Inflammatory macrophage (primary cell): ENCODE measurements around the gene GSTM3.
"Not testable (repeated sequence)": the region's sequence is repeated elsewhere in the genome, so short reads cannot be mapped to it uniquely, and the experiment has no call there.

ENCODE experiments used
- DNase-seq, 2 donors: peaks; one replicate each; pipeline ENCODE4 v3.0.0-alpha.2; 2020 to 2022

The GSTM3 gene

DNA sequence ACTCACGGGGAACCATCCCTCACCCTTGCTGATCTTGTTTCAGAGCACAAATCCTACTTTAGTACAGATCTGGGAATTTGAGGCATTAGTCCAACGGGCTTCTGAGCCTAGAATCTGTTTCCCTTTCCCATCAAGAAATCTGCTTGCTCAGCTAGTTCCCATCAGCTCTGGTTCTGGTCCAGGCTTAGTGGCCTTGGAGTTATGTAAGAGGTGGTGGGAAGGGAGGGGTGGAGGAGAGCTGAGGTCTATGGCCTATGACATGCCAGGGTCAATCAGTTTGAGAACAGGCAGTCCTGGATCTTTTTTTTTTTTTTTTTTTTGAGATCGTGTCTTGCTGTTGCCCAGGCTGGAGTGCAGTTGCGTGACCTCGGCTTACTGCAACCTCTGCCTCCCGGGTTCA, 49.1 kb downstream of the GSTM3 start:
- peak in 1 of 2 donors; percentile 22 for DNase-seq

DNA sequence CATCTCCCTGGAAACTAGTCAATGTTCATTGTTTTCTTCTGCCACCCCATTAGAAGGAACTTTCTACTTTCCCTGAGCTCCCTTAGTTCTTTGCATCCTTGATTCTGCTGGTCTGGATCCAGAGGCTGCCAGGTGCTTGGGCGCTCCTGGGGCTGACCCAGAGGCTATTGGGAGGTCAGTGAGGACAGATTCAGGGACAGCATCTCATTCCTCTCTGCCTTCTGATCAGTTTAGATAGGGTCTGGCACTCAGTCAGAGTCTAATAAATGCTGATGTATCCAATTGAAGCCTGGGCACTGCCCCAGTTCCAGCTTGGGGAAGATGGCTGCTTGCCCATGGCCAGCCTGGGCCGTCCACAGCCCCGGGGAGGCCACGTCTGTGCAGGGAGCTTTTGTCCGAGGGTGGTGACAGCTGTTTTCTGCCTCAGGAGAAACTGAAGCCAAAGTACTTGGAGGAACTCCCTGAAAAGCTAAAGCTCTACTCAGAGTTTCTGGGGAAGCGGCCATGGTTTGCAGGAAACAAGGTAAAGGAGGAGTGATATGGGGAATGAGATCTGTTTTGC, 50.9 kb downstream of the GSTM3 start:
- no peak for DNase-seq

DNA sequence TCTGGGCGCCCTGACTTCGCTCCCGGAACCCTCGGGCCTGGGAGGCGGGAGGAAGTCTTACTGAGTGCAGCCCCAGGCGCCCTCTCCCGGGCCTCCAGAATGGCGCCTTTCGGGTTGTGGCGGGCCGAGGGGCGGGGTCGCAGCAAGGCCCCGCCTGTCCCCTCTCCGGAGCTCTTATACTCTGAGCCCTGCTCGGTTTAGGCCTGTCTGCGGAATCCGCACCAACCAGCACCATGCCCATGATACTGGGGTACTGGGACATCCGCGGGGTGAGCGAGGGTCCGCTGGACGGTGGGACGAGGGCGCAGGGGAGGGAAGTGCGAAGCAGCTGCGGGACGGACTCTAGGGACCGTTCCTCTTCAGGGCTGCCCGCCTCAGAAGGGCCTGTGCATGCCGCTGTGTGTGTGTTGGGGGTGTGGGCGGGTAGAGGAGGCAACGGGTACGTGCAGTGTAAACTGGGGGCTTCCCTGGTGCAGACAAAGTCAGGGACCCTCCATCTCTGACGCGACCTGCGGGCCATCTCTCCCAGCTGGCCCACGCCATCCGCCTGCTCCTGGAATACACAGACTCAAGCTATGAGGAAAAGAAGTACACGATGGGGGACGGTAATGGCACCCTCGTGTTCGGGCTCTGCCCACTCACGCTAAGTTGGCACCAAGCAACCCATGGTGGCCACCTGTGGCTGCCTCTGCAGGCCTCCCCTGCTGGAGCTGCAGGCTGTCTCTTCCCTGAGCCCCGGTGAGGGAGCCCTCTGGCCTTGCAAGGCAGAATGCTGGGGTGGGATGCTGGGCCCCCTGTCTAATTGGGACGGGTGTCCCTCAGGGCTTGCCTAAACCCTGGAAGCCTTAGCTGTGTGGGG, 53.0 kb downstream of the GSTM3 start, which contains the start of gene GSTM1:
TSS of gene GSTM1 (plus strand) at position 177 of the 859 bp plus-strand sequence. CDS start at position 234, 57 bp downstream.
- peak; percentile 76 to 92 for DNase-seq

- DNase-seq, result not testable (repeated sequence)
Observed at GRCh38 chr1:109687109-109687508, 53.7 kb downstream of the GSTM3 start.

DNA sequence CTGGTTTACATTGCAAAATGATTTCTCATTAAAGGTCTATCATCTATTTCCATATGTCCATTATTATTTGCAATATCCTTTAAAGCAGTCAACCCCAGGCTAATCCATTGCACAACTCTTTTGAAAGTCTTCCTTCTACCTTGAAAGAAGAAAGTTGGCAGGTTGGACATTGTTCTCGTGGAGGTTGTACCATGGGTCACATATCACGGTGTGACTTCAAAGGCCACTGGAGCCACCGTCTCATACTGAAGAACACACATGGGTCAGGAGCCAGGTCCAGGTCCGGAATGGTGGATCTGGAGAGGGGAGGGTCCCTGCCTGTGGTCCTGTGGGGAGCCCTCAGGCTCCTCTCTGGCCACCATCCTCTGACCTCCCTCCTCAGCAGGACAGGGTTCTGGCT, 54.9 kb downstream of the GSTM3 start:
- not testable (repeated sequence) for DNase-seq

- not testable (repeated sequence) for DNase-seq
Observed at GRCh38 chr1:109685399-109685798, 55.4 kb downstream of the GSTM3 start.

GRCh38 chr1:109684777-109685176, 56.1 kb downstream of the GSTM3 start:
- DNase-seq, result peak in 1 of 2 donors; percentile 57
